Fibroblast of villous mesenchyme (primary cell): ENCODE measurements around the gene IFT43. TPM values are rescaled to one million over a fixed set of nuclear protein-coding genes. Genes with fewer than 3 reads are reported as not detected.
A peak's percentile ranks its signal among the peaks of the same experiment; 100 is the strongest.

ENCODE experiments used
- DNase-seq: peaks from one replicate; pipeline ENCODE4 v3.0.0-alpha.2; 2010; ENCODE audit warnings: low read depth
- H3K4me3 ChIP-seq: 2 replicates; pipeline ENCODE4 v1.5.1; 2011; ENCODE audit warnings: low read depth, mild to moderate bottlenecking, low read length
- CTCF ChIP-seq: IDR thresholded peaks from 2 replicates; pipeline ENCODE4 v1.5.1; 2012; ENCODE audit warnings: low read depth, mild to moderate bottlenecking, low read length; ENCODE audit not compliant: insufficient read depth
- total RNA-seq: library from RNA; depleted of rRNA; stranded (reverse); fragments of >200 nt; gene quantifications from 2 replicates; pipeline ENCODE4 v1.2.3, GENCODE V29; 2012

Gene IFT43
- total RNA-seq: 37.4 and 51.0 TPM in 2 replicates

- TF ChIP-seq CTCF: no peak
- DNase-seq: peak; percentile 83
- H3K4me3 ChIP-seq: peak within 1 kb of the TSS; percentile 81
These were observed at the start of gene IFT43 for GRCh38 chr14:75985618-75986438. TSS of gene IFT43 (plus strand) at chr14:75985763. CDS start at chr14:75985787, 24 bp downstream.

GRCh38 chr14:75939200-75939599, 46.4 kb upstream of the IFT43 start:
- no peak for TF ChIP-seq CTCF
- no peak overlapping the region for H3K4me3 ChIP-seq
- DNase-seq: no peak

GRCh38 chr14:75941030-75941429, 44.5 kb upstream of the IFT43 start:
- TF ChIP-seq CTCF: no peak
- DNase-seq: no peak
- no peak overlapping the region for H3K4me3 ChIP-seq

GRCh38 chr14:75944607-75945241, 40.8 kb upstream of the IFT43 start:
- no peak for TF ChIP-seq CTCF
- DNase-seq: no peak
- H3K4me3 ChIP-seq: no peak overlapping the region

GRCh38 chr14:75946785-75947184, 38.8 kb upstream of the IFT43 start:
- DNase-seq: no peak
- H3K4me3 ChIP-seq: no peak overlapping the region
- no peak for TF ChIP-seq CTCF

GRCh38 chr14:75952489-75952888, 33.1 kb upstream of the IFT43 start:
- no peak for TF ChIP-seq CTCF
- no peak for DNase-seq
- no peak overlapping the region for H3K4me3 ChIP-seq
